HepG2 (cell line): ENCODE data around the gene RABGAP1L. TPM values are rescaled to one million over a fixed set of nuclear protein-coding genes. Genes with fewer than 3 reads are reported as not detected.

Experiments used
- ATAC-seq: fragments of 200-7000 bp; cut with Tn5 transposase; 3 replicates; pipeline ENCODE4 v1.9.1; 2020; ENCODE audit warnings: mild to moderate bottlenecking, moderate library complexity
- BruUV-seq: library from RNA; stranded (reverse); fragments of 400-500 nt; replicated peaks from 2 replicates; lab custom pipeline; 2021; lab: Mats Ljungman, UMichigan
- CTCF ChIA-PET: fragments of 300-600 bp; formaldehyde crosslinking; extraction: SDS; loops from one replicate; lab custom pipeline; 2021; ENCODE audit warnings: low total read pairs, inconsistent platforms, low intra/inter-chr PET ratio; lab: Yijun Ruan, JAX
- POLR2A ChIA-PET: fragments of 350-600 bp; sonication (Branson Sonifier 250); formaldehyde crosslinking; loops from one replicate; lab custom pipeline; 2020; ENCODE audit warnings: antibody characterized with exemption, inconsistent platforms; lab: Yijun Ruan, JAX
- DNase-seq: peaks from one replicate; pipeline ENCODE4 v3.0.0-alpha.2; 2015; ENCODE audit warnings: low spot score
- FAIRE-seq: peaks from 3 replicates; lab custom pipeline; 2011; peaks lifted over from hg19 to GRCh38; lab: Jason Lieb, UNC
- H2AFZ ChIP-seq: one replicate; pipeline ENCODE4 v1.6.1; 2011; ENCODE audit warnings: low read length, inconsistent platforms
- H3K27ac ChIP-seq: fragments of 300-600 bp; 3 replicates; pipeline ENCODE4 v1.8.0; 2011; ENCODE audit warnings: mixed run types, mild to moderate bottlenecking, mixed read lengths, low read length, inconsistent platforms; ENCODE audit not compliant: insufficient read depth; ENCODE audit errors: extremely low read length
- H3K27me3 ChIP-seq, 2 experiments: fragments of 200-600 bp in 1 of 2; 2 replicates in 1 of 2; 3 replicates in 1 of 2; pipeline versions ENCODE4 v1.6.0 to v1.8.0; 2011; ENCODE audit warnings: low read length in 2 of 2, mild to moderate bottlenecking in 2 of 2, moderate library complexity in 2 of 2, inconsistent platforms in 1 of 2; ENCODE audit not compliant: insufficient read depth in 2 of 2, control insufficient read depth in 1 of 2
- H3K36me3 ChIP-seq, 2 experiments: fragments of 200-600 bp in 1 of 2; replicated peaks in 1 of 2; 2 replicates in 1 of 2; 3 replicates in 1 of 2; pipeline versions ENCODE4 v1.5.1 to v1.8.0; 2011; ENCODE audit warnings: low read length in 2 of 2, inconsistent platforms in 1 of 2; ENCODE audit not compliant: insufficient read depth in 2 of 2, control insufficient read depth in 1 of 2
- H3K4me1 ChIP-seq: 2 replicates; pipeline ENCODE4 v1.5.1; 2012; ENCODE audit warnings: low read length, inconsistent platforms; ENCODE audit not compliant: insufficient read depth
- H3K4me2 ChIP-seq: 2 replicates; pipeline ENCODE4 v1.6.0; 2011; ENCODE audit warnings: low read depth, low read length, inconsistent platforms
- H3K4me3 ChIP-seq, 3 experiments: fragments of 200-600 bp in 1 of 3; sonication (generic), shearing (Covaris generic) in 1 of 3; replicated peaks in 1 of 3; 2 replicates each; pipeline ENCODE4 v1.5.1; 2011 to 2016; ENCODE audit warnings: low read length in 3 of 3, inconsistent platforms in 2 of 3, low read depth in 2 of 3, mild to moderate bottlenecking in 2 of 3, control low read depth in 1 of 3, mixed read lengths in 1 of 3; ENCODE audit not compliant: insufficient read depth in 1 of 3
- H3K79me2 ChIP-seq: one replicate; pipeline ENCODE4 v1.6.1; 2011; ENCODE audit warnings: low read length, inconsistent platforms; ENCODE audit not compliant: insufficient read depth
- H3K9ac ChIP-seq: 2 replicates; pipeline ENCODE4 v1.6.0; 2011; ENCODE audit warnings: mild to moderate bottlenecking, low read depth, low read length, inconsistent platforms; ENCODE audit not compliant: insufficient read depth
- H3K9me3 ChIP-seq: 2 replicates; pipeline ENCODE4 v1.5.1; 2012; ENCODE audit warnings: mild to moderate bottlenecking, low read length
- H4K20me1 ChIP-seq: 2 replicates; pipeline ENCODE4 v1.6.0; 2011; ENCODE audit warnings: inconsistent platforms, mild to moderate bottlenecking, low read length, moderate library complexity; ENCODE audit not compliant: insufficient read depth
- ARID2 ChIP-seq: sonication (generic); formaldehyde crosslinking; IDR thresholded peaks from 2 replicates; pipeline ENCODE4 v1.8.1; 2022; ENCODE audit warnings: mild to moderate bottlenecking, missing genetic modification reagents, borderline replicate concordance
- CEBPB ChIP-seq: IDR thresholded peaks from 2 replicates; pipeline ENCODE4 v1.6.1; 2011; ENCODE audit warnings: low read depth, low read length, improper control_type of control experiment, borderline replicate concordance
- CEBPG ChIP-seq: IDR thresholded peaks from 2 replicates; pipeline ENCODE4 v1.6.1; 2016
- HNRNPLL ChIP-seq: fragments of 200-400 bp; formaldehyde crosslinking; IDR thresholded peaks from 2 replicates; pipeline ENCODE4 v1.6.1; 2017; ENCODE audit warnings: mild to moderate bottlenecking, low read depth, low read length; ENCODE audit not compliant: poor library complexity, severe bottlenecking
- KMT2B ChIP-seq: IDR thresholded peaks from 2 replicates; pipeline ENCODE4 v1.6.1; 2016; ENCODE audit warnings: missing genetic modification reagents, missing compliant biosample characterization
- NRL ChIP-seq: sonication (generic); formaldehyde crosslinking; IDR thresholded peaks from 2 replicates; pipeline ENCODE4 v1.5.0; 2020; ENCODE audit warnings: missing genetic modification reagents, mild to moderate bottlenecking, moderate library complexity, borderline replicate concordance
- SP1 ChIP-seq, 2 experiments: fragments of 450-650 bp in 1 of 2; sonication (generic) in 1 of 2; formaldehyde crosslinking in 1 of 2; IDR thresholded peaks; 2 replicates each; pipeline versions ENCODE4 v1.4.0 to v1.6.1; 2016 to 2020; ENCODE audit warnings: missing genetic modification reagents in 1 of 2
- ZBTB39 ChIP-seq: sonication (generic); formaldehyde crosslinking; IDR thresholded peaks from 2 replicates; pipeline ENCODE4 v1.5.0; 2020; ENCODE audit warnings: missing genetic modification reagents
- ZEB1 ChIP-seq: IDR thresholded peaks from 2 replicates; pipeline ENCODE4 v1.6.1; 2012; ENCODE audit warnings: mild to moderate bottlenecking, low read depth, inconsistent platforms; ENCODE audit not compliant: insufficient replicate concordance
- ZFP36L2 ChIP-seq: sonication (generic); formaldehyde crosslinking; IDR thresholded peaks from 2 replicates; pipeline ENCODE4 v1.4.0; 2020; ENCODE audit warnings: missing genetic modification reagents
- ZMYM4 ChIP-seq: sonication (generic); formaldehyde crosslinking; IDR thresholded peaks from 2 replicates; pipeline ENCODE4 v1.8.1; 2023; ENCODE audit warnings: mild to moderate bottlenecking, missing genetic modification reagents
- ZNF251 ChIP-seq: sonication (generic); formaldehyde crosslinking; IDR thresholded peaks from 2 replicates; pipeline ENCODE4 v1.9.0; 2021; ENCODE audit warnings: mild to moderate bottlenecking, missing genetic modification reagents
- ZNF3 ChIP-seq: IDR thresholded peaks from 2 replicates; pipeline ENCODE4 v1.7.0; 2017; ENCODE audit warnings: inconsistent platforms
- ZNF382 ChIP-seq: sonication (generic); formaldehyde crosslinking; IDR thresholded peaks from 2 replicates; pipeline ENCODE4 v1.5.0; 2020; ENCODE audit warnings: missing genetic modification reagents, mild to moderate bottlenecking, borderline replicate concordance
- ZNF432 ChIP-seq: sonication (generic); formaldehyde crosslinking; IDR thresholded peaks from 2 replicates; pipeline ENCODE4 v1.5.0; 2020; ENCODE audit warnings: missing genetic modification reagents, mild to moderate bottlenecking, borderline replicate concordance
- ZNF451 ChIP-seq: sonication (generic); formaldehyde crosslinking; IDR thresholded peaks from 2 replicates; pipeline ENCODE4 v1.5.0; 2020; ENCODE audit warnings: mild to moderate bottlenecking, missing genetic modification reagents
- ZNF589 ChIP-seq: sonication (generic); formaldehyde crosslinking; conservative IDR thresholded peaks from 2 replicates; pipeline ENCODE4 v1.8.0; 2022; ENCODE audit warnings: mild to moderate bottlenecking, moderate library complexity, missing genetic modification reagents
- WGBS: methylation state at CpG from one replicate; pipeline ENCODE4 v1.1.6; 2017; ENCODE audit warnings: low lambda C conversion rate; 5-methylcytosine and 5-hydroxymethylcytosine counted together
- in situ Hi-C: cut with HindIII; loops from 2 replicates; pipeline ENCODE4 v1.10.0; 2017; ENCODE audit warnings: low pct_unique_long_range_greater_than_20kb; ENCODE audit not compliant: extremely low pct_ligation_motif_present
- intact Hi-C: fragments of 100-400 bp; cut with micrococcal nuclease; formaldehyde crosslinking; loops from one replicate; pipeline ENCODE4 v1.10.0; 2022; ENCODE audit not compliant: unreplicated experiment
- polyA plus RNA-seq, 8 experiments: library from polyadenylated mRNA; depleted of rRNA in 3 of 8; stranded (reverse) in 7 of 8; unstranded in 1 of 8; fragments of >200 nt; fragmentation: Illumina TruSeq in 4 of 8; extraction: Trizol in 4 of 8; gene quantifications; 2 replicates each; pipeline versions ENCODE4 v1.2.1 to v1.2.3, GENCODE V29; 2011 to 2016; ENCODE audit warnings: low read depth in 4 of 8, missing spikeins in 1 of 8, mixed read lengths in 1 of 8; ENCODE audit not compliant: insufficient read depth in 1 of 8
- total RNA-seq, 5 experiments: library from RNA; depleted of rRNA; stranded (reverse); fragments of >200 nt; fragmentation: Illumina TruSeq; extraction: Trizol; gene quantifications; 2 replicates each; pipeline ENCODE4 v1.2.3, GENCODE V29; 2016; ENCODE audit warnings: low read depth in 1 of 5

RABGAP1L gene
- total and polyA plus RNA-seq, 2 of the 13 experiments (the other 11 are each of a cell fraction or from before 2014, with no cell fraction given), result 7.9 to 22.6 TPM

GRCh38 chr1:174902531-174903099 is 743.3 kb downstream of the RABGAP1L start:
- peaks cover 6% of the 10 kb centered on the region; the same call in 1 of the 2 replicates for H3K9me3 ChIP-seq
- H3K4me2 ChIP-seq, result no peak overlapping the region
- WGBS, result 76% methylated on average over 4 of the region's 4 CpGs
- ChIA-PET CTCF (no interaction called here), POLR2A (no interaction called here)
- no peak overlapping the region for H2AFZ ChIP-seq
- H3K4me1 ChIP-seq, result peaks cover 16% of the 10 kb centered on the region; the same call in 1 of the 2 replicates
- no peaks in the 10 kb centered on the region for H3K36me3 ChIP-seq
- no TSS peak for BruUV-seq
- in situ Hi-C loops (no loop called here), intact Hi-C loops (no loop called here)
- H4K20me1 ChIP-seq, result no peaks in the 10 kb centered on the region
- DNase-seq (peak; percentile 28), ATAC-seq (no peak), FAIRE-seq (no peak)
- no peaks in the 10 kb centered on the region for H3K79me2 ChIP-seq
- H3K27ac ChIP-seq, result no peak overlapping the region
- H3K27me3 ChIP-seq, result no peaks in the 10 kb centered on the region
- H3K4me3 ChIP-seq, result no peak overlapping the region
- no peak overlapping the region for H3K9ac ChIP-seq
- TF ChIP-seq CEBPB (peak; percentile 86), ZMYM4 (CRISPR knock-in tag) (peak; percentile 27; the same call in 1 of the 2 replicates), CEBPG (peak; percentile 49; the same call in 1 of the 2 replicates), NRL (CRISPR knock-in tag) (no peak)

GRCh38 chr1:174911606-174912005 is 752.3 kb downstream of the RABGAP1L start:
- POLR2A ChIA-PET, result no interaction called here
- BruUV-seq, result no TSS peak
- TF ChIP-seq SP1 (IDR thresholded peaks at IDR 0.05) (no peak), SP1 (CRISPR knock-in tag; IDR thresholded peaks at IDR 0.05) (no peak), ZNF3 (CRISPR knock-in tag) (no peak), ARID2 (CRISPR knock-in tag) (no peak), ZNF382 (no peak), KMT2B (CRISPR knock-in tag) (no peak), ZBTB39 (CRISPR knock-in tag) (no peak), HNRNPLL (no peak), ZNF251 (CRISPR knock-in tag) (no peak), ZNF432 (CRISPR knock-in tag) (no peak), ZNF589 (CRISPR knock-in tag) (no peak), ZEB1 (no peak), ZFP36L2 (no peak), ZNF451 (CRISPR knock-in tag) (no peak)

More at GRCh38 chr1:174911606-174912005, 752.3 kb downstream of the RABGAP1L start:
- Histone ChIP-seq H3K36me3 (no peaks in the 10 kb centered on the region), H4K20me1 (no peaks in the 10 kb centered on the region), H3K9ac (no peak overlapping the region), H3K4me1 (no peaks in the 10 kb centered on the region), H2AFZ (no peak overlapping the region), H3K27ac (no peak overlapping the region), H3K4me2 (no peak overlapping the region), H3K79me2 (no peaks in the 10 kb centered on the region), H3K9me3 (no peaks in the 10 kb centered on the region), H3K27me3 (no peaks in the 10 kb centered on the region), H3K4me3 (no peak overlapping the region)
- in situ Hi-C loops (no loop called here), intact Hi-C loops (no loop called here)
- 94% methylated on average over 3 of the region's 3 CpGs for WGBS
- FAIRE-seq, result no peak
- DNase-seq, result no peak
- no peak for ATAC-seq
- CTCF ChIA-PET, result no interaction called here
